Measurements from ENCODE around the gene GALNT9.
"Not testable (repeated sequence)": the region's sequence is repeated elsewhere in the genome, so short reads cannot be mapped to it uniquely, and the experiment has no call there.

The GALNT9 gene

DNA sequence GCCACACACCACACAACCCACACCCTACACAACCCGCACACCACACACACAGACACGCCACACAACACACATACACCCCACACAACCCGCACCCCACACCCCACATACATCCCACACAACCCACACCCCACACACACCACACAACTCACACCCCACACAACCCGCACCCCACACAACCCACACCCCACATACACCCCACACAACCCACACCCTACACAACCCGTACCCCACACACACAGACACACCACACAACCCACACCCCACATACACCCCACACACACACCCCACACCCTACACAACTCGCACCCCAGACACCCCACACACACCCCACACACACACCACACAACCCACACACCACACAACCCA, 106.6 kb downstream of the GALNT9 start:
- ATAC-seq (ENCODE audit: low read depth) (no peak), DNase-seq (ENCODE audit: low spot score) (no peak)
- Histone ChIP-seq H3K36me3 (ENCODE audit: low read depth) (no peaks in the 10 kb centered on the region), H3K9me3 (ENCODE audit: severe bottlenecking) (no peaks in the 10 kb centered on the region), H3K4me1 (ENCODE audit: insufficient read depth, poor library complexity, severe bottlenecking) (no peaks in the 10 kb centered on the region), H3K4me3 (ENCODE audit: severe bottlenecking) (no peak overlapping the region), H3K27me3 (ENCODE audit: insufficient read depth, poor library complexity, severe bottlenecking) (peaks cover 11% of the 10 kb centered on the region), H3K27ac (ENCODE audit: poor library complexity, severe bottlenecking) (no peak overlapping the region)
- TF ChIP-seq, protein P1, sequence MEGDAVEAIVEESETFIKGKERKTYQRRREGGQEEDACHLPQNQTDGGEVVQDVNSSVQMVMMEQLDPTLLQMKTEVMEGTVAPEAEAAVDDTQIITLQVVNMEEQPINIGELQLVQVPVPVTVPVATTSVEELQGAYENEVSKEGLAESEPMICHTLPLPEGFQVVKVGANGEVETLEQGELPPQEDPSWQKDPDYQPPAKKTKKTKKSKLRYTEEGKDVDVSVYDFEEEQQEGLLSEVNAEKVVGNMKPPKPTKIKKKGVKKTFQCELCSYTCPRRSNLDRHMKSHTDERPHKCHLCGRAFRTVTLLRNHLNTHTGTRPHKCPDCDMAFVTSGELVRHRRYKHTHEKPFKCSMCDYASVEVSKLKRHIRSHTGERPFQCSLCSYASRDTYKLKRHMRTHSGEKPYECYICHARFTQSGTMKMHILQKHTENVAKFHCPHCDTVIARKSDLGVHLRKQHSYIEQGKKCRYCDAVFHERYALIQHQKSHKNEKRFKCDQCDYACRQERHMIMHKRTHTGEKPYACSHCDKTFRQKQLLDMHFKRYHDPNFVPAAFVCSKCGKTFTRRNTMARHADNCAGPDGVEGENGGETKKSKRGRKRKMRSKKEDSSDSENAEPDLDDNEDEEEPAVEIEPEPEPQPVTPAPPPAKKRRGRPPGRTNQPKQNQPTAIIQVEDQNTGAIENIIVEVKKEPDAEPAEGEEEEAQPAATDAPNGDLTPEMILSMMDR (IDR thresholded peaks at IDR 0.05; ENCODE audit: poor library complexity, severe bottlenecking) = no peak

DNA sequence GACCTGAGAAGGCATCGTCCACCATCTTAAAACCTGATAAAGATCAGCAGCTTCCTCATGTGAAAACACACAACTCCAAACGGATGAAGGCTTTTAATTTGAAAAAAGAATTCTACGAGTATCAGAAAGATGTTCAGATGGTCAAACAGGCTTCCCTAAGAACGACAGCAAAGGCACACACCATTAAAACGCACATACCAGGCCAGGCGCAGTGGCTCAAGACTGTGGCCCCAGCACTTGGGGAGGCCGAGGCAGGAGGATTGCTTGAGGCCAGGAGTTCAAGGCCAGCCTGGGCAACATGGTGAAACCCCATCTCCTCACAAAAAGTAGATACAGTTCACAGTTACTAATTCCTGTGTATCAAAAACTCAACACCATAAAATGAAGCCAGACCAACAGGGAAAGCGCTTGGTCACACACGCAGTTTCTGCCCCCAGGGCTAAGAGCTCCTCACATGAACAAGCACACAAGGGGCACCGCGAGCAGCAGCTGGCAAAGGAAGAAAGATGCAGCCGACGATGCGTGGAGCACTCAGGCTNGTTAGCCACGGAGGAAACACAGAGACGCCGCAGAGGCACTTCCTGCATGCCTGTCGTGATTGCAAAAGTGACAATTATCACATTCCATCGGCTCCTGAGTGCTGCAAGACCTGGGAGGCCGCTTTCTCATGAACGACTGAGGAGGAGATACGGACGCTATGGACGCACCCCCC, 107.1 kb downstream of the GALNT9 start:
- TF ChIP-seq, protein P1 (IDR thresholded peaks at IDR 0.05; ENCODE audit: poor library complexity, severe bottlenecking) = no peak
- Histone ChIP-seq H3K4me3 (ENCODE audit: severe bottlenecking) (no peak overlapping the region), H3K27ac (ENCODE audit: poor library complexity, severe bottlenecking) (no peak overlapping the region), H3K9me3 (ENCODE audit: severe bottlenecking) (no peaks in the 10 kb centered on the region), H3K36me3 (ENCODE audit: low read depth) (no peaks in the 10 kb centered on the region), H3K4me1 (ENCODE audit: insufficient read depth, poor library complexity, severe bottlenecking) (no peaks in the 10 kb centered on the region), H3K27me3 (ENCODE audit: insufficient read depth, poor library complexity, severe bottlenecking) (peaks cover 6% of the 10 kb centered on the region)
- DNase-seq (ENCODE audit: low spot score) (no peak), ATAC-seq (ENCODE audit: low read depth) (peak; percentile 71)

DNA sequence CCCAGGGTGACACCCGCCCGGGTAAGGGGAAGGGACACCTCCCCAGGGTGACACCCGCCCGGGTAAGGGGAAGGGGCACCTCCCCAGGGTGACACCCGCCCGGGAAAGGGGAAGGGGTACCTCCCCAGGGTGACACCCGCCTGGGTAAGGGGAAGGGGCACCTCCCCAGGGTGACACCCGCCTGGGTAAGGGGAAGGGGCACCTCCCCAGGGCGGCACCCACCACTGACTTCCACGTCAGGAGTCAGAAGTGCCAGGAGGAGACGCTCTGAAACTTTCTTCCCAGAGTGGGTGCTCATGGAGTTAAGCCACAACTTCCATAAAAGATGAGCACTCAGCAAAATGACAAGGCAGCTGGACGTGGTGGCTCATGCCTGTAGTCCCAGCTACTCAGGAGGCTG, 109.6 kb downstream of the GALNT9 start:
- not testable (repeated sequence) for H3K9me3 ChIP-seq (ENCODE audit: severe bottlenecking); H3K4me3 ChIP-seq (ENCODE audit: severe bottlenecking); ATAC-seq (ENCODE audit: low read depth); H3K4me1 ChIP-seq (ENCODE audit: insufficient read depth, poor library complexity, severe bottlenecking); H3K27ac ChIP-seq (ENCODE audit: poor library complexity, severe bottlenecking); H3K36me3 ChIP-seq (ENCODE audit: low read depth); DNase-seq (ENCODE audit: low spot score)
- peaks cover 10% of the 10 kb centered on the region for H3K27me3 ChIP-seq (ENCODE audit: insufficient read depth, poor library complexity, severe bottlenecking)

DNA sequence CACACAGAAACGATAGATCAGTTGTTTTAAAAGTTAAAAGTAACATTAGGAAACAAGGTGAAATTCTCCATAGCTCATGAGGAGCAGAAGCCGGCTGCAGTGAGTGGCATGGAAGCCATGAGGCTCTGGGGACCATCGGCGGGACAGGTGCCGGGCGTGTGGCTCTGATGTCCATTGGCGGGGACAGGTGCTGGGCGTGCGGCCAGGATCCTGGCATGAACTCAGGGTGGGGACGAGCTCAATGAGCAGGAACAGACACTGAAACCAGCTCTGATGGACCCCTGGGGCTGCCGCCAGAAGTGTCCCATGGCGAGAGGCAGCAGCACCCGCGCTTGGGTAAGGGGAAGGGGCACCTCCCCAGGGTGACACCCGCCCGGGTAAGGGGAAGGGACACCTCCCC, 110.1 kb downstream of the GALNT9 start:
- no peak overlapping the region for H3K27ac ChIP-seq (ENCODE audit: poor library complexity, severe bottlenecking)
- no peaks in the 10 kb centered on the region for H3K4me1 ChIP-seq (ENCODE audit: insufficient read depth, poor library complexity, severe bottlenecking)
- TF ChIP-seq, protein P1 (IDR thresholded peaks at IDR 0.05; ENCODE audit: poor library complexity, severe bottlenecking) = no peak
- no peaks in the 10 kb centered on the region for H3K9me3 ChIP-seq (ENCODE audit: severe bottlenecking)
- H3K4me3 ChIP-seq (ENCODE audit: severe bottlenecking) = no peak overlapping the region
- DNase-seq (ENCODE audit: low spot score) (no peak), ATAC-seq (ENCODE audit: low read depth) (no peak)
- no peaks in the 10 kb centered on the region for H3K36me3 ChIP-seq (ENCODE audit: low read depth)
- H3K27me3 ChIP-seq (ENCODE audit: insufficient read depth, poor library complexity, severe bottlenecking) = peaks cover 14% of the 10 kb centered on the region

DNA sequence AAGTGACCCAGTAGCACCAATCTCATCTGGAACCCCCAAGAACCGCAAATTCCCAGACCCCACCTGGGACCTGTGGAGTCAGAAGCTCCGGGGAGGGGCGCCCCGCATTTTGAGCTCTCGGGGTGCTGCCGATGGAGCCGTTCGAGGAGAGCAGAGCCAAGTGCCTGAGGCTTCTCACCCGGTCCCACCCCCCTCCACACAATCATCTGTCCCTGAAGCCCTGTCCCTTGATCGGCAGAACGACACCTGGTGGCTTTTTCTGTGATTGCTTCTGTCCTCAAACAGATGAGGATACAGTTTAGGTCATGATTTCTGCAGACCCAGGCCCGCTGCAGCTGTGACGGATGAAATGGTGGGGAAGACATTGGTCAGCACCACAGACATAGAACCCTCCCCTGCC, 110.5 kb downstream of the GALNT9 start:
- H3K36me3 ChIP-seq (ENCODE audit: low read depth) = no peaks in the 10 kb centered on the region
- TF ChIP-seq, protein P1 (IDR thresholded peaks at IDR 0.05; ENCODE audit: poor library complexity, severe bottlenecking) = peak; percentile 18
- DNase-seq (ENCODE audit: low spot score) (no peak), ATAC-seq (ENCODE audit: low read depth) (no peak)
- no peak overlapping the region for H3K27ac ChIP-seq (ENCODE audit: poor library complexity, severe bottlenecking)
- no peaks in the 10 kb centered on the region for H3K4me1 ChIP-seq (ENCODE audit: insufficient read depth, poor library complexity, severe bottlenecking)
- no peaks in the 10 kb centered on the region for H3K9me3 ChIP-seq (ENCODE audit: severe bottlenecking)
- H3K4me3 ChIP-seq (ENCODE audit: severe bottlenecking) = no peak overlapping the region
- peaks cover 16% of the 10 kb centered on the region for H3K27me3 ChIP-seq (ENCODE audit: insufficient read depth, poor library complexity, severe bottlenecking)
